DMS114 treated with DMSO at 0.1 percent for 48 hours (cell line): ENCODE measurements around the gene GRM4.
"Not testable (repeated sequence)": the region's sequence is repeated elsewhere in the genome, so short reads cannot be mapped to it uniquely, and the experiment has no call there.

Experiments
- DNase-seq: peaks from one replicate; lab custom pipeline; 2025; ENCODE audit not compliant: unreplicated experiment; lab: John Stamatoyannopoulos, UW

GRM4 gene

DNA sequence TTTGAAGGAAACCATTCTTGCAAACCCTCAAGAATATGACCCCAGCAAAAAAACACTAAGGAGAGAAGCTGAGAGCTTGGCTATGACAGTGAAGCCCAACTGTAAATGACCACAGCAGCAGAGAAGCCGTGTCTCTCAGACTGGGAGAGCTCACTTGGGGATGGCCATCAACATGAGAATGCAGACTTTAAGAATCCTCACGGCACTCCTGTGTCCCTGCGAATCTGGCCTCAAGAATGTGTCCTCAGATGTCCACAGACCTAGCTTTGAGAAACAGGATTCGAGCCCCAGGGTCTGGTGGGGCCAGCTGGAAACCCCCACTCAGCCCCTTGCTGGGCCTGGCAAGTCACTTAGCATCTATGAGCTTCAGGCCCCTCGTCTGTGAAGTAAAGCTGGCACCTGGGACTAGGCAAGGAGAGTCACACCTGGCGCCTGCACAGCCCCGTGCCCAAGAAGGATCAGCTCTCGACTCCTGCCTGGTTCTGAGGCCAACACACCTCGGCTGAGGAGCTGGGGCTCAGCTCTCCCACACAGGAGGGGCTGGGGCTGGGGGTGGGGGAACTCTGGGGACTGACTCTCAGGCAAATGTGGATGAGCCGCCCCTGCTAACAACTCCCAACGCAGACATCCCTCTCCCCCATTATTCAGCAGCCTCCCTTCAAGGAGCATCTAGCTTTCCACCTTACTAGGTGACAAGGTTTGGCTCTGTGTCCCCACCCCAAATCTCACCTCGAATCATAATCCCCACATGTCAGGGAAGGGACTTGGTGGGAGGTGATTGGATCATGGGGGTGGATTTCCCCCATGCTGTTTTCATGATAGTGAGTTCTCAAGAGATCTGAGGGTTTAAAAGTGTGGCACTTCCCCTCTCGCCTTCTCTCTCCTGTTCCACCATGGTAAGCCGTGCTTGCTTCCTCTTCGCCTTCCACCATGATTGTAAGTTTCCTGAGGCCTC is 97.7 kb downstream of the GRM4 start:
- DNase-seq = no peak

DNA sequence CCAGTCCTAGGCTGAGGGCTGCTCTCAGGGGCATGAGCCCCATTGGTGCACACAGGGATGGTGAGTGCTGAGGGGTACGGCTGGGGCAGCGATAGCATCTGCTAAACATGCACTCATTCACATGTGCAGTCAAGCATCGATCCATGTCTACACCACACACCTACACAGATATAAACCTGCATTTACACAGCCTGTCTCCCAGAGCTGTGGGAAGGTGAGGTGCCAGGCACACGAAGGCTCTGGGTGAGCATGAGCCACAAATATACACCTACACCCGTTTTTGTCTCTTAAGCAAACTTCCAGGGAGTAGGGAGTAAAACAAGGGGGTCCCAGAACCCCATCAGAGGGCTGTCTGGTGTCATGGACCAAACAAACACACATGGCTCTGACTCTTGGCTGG is 99.3 kb downstream of the GRM4 start:
- DNase-seq = no peak

DNA sequence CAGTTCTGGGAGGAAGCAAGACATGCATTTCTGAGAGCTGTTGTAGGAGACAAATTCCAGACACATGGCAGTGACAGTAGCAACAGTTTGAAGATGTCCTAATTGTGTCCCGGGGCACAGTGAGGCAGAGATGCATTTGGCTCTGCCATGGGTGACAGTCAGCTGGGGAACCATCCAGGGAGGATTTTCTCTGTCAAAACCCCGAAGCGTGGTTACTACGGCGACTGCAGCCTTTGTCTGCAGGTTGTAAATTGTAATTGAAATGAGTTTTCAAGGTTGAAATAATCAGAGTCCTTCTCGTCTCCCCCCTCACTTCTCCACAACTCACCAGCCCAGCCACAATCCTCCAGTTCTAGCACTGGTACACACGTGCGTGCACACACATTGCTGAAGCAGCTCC is 100.1 kb downstream of the GRM4 start:
- DNase-seq = no peak

DNA sequence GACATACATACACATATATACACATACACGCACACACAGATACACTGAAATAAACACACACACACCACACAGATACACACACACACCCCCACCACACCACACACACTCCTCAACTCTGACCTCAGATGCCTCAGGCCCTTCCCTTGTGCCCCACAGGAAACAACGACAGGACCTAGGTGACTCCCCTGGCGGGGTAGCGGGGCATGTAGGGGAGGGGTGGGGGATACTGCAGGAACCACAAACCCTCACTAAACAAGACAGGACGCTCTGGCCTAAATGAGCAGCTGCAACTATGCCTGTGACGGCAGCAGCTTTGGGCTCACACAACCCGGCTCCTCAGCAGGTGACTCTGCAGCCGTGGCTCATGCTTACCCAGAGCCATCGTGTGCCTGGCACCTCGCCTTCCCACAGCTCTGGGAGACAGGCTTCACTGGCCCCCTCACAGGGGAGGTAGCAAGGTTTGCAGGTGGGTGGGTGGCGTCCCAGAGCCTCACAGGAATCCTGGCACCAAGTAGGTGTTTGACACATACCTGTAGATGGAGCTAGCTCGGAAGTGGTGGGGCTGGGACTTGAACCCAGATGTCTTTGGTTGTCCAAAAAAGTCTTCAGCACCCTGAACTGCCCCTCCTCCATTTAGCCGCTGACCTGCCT is 100.8 kb downstream of the GRM4 start:
- DNase-seq = no peak

DNA sequence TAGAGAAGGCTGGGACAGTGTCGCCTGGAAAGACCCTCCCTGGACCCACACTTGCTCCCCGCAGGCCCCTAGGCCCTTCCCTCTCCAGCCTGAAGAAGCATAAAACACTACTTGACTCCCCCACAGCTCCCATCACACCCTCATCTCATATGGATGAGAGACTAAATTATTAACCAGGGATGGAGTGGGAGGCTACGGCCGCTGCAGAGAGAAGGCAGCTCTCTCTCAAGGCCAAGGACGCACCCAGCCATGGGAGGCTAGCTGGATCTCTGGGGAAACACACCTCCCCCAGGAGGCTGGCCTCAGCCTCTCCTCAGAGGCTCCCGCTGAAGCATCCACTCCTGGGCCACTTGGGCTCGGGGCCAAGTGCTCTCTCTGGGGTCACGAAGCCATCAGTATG is 102.5 kb downstream of the GRM4 start:
- no peak for DNase-seq

DNA sequence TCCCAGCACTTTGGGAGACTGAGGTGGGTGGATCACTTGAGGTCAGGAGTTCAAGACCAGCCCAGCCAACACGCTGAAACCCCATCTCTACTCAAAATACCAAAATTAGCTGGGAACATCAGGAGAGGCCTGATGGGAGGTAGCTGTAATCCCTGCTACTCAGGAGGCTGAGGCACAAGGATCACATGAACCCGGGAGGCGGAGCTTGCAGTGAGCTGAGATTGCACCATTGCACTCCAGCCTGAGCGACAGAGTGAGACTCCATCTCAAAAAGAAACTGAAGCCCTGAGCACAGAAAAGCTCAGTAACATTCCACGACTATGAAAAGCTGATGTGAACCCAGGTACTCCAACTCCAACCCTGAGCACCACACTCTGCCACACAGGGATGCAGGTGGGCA is 103.9 kb downstream of the GRM4 start:
- DNase-seq = not testable (repeated sequence)

DNA sequence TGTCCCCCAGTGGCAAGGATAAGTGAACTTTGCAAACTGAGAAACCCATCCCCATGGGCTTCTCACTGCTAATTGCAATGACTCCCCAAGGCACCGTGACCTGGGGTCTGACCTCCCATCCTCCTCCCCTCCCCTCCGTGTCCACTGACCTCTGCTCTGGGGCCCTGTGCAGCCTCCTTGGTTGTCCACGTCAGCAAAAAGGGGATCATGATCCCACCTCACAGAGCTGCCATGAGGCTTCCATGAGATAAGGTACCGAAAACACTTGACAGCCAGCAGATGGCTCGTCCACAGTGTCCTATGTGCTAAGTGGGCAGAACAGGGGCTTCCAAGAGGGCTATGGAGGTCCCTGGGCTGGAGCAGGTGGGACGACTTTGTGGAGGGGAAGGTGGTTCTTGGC is 104.5 kb downstream of the GRM4 start:
- no peak for DNase-seq

DNA sequence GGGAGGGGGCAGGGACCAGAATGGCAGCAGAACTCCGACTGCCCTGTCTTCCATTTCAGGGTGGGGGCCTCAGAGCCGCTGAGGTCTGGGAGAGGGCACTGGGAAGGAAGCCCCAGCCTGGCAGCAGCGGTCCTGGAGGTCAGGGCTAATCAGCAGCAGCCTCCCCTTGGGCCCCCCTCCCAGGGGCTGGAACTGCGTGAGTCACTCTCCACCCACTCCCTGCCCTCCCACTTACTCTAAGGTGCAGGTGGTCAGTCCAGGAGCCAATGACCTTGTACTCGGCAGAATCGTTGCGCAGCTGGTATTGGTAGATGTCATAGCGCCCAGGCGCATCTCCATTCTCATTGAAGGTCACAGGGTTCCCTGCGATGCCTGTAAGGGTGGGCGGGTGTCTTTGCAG is 105.9 kb downstream of the GRM4 start:
- DNase-seq = no peak

DNA sequence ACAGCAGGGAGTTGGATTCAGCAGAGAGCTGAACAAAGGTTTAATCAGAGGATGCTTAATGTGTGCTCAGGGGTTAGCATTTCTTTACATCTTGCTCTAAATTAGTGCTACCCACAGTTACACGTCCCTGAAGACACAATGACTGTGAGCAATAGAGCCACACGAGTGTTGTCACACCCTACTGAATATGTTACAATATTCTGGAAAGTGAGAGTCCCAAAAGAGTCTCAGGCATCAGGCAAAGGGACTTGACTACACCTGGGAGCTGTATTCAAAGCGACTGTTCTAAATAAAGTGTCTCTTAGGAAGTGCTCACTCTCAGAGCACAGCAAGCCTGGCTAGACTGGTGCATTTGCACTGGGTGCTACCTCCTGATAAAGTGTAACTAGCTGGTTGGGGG is 108.7 kb downstream of the GRM4 start:
- no peak for DNase-seq

DNA sequence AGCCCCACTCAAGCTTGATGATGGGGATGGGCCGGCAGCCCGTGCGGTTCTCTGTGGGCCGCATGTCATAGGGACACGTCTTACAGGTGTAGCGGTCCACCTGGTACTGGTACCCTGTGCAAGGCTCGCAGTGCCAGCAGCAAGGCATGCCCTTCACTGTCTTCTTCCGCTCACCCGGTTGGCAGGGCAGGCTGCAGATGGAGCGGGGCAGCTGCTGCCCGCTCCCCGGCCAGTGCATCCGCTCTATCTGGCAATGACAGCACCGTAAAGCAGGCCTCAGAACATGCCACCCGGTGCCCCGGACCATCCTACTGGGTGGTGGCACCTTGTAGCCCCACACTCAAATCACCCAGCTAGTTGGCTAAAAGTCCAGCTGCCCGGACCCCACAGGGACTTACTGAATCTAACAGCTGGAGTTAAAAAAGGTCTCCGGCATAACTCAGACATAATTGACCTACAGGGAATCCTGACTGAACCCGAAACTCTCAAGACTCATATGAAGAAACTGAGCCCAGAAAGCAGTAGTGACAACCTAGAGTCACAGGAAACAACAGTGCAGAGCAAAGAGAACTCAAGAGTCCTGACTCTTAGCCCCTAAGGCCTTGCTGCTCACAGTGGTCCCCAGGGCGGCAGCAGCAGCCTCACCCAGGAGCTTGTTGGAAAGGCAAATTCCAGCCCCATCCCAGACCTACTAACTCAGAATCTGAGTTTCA is 109.4 kb downstream of the GRM4 start:
- DNase-seq = no peak

DNA sequence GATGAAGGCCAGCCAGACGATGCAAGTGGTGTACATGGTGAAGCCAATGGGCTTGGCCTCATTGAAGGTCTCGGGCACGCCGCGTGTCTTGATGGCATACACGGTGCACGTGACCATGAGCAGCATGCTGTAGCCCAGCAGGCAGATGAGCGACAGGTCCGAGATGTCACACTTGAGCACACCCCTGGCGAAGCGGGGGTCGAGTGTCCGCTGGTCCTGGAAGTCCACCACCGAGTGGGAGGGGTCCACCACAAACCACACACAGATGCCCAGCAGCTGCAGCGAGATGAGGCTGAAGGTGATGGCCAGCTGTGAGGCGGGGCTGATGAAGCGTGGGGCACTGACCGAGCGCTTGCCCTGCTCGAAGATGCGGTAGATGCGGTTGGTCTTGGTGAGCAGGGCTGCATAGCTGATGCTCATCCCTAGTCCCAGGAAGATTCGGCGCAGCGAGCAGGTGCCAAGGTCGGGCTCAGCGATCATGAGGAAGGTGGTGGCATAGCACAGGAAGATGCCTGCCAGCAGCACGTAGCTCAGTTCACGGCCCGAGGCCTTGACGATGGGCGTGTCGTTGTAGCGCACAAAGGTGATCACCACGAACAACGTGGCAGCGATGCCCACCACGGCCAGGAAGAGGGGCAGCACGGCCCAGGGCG is 110.1 kb downstream of the GRM4 start:
- DNase-seq = no peak

DNA sequence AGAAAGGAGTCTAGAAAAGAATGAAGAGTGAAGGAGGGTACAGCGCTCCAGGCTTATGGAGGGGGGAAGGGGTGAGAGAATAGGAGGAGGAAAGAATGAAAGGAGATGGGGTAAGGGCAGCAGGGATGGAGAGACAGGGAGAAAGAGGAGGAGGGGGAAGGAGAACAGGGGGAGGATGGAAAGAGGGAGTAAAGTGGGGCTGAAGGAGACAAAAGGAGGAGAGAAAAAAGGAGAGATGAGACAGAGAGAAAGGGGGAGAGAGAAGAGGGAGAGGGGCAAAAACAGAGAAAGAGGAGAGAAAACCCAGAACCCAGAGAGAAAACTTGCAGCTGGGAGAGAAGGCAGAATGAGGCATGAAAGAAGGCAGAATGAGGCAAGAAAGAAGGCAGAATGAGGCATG is 110.7 kb downstream of the GRM4 start:
- no peak for DNase-seq

DNA sequence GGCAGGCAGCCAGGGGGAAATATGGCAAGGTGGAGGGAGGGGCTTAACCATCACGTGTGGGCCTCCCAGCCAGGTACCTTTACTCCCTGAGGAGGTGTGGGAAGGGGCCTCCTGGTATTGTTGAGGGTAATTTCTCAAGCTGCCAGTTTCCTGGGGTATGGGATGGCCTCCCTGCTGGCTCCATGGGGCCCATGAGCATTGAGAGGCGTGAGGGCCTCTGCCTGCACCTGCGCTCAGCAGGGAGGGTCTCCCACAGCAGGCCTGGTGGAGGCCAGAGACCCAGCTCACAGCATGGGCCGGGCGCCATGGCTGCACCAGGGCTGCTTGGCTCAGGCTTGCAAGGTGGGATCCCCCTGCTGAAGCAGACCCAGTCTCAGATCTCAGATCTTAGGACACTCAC is 113.0 kb downstream of the GRM4 start:
- no peak for DNase-seq

DNA sequence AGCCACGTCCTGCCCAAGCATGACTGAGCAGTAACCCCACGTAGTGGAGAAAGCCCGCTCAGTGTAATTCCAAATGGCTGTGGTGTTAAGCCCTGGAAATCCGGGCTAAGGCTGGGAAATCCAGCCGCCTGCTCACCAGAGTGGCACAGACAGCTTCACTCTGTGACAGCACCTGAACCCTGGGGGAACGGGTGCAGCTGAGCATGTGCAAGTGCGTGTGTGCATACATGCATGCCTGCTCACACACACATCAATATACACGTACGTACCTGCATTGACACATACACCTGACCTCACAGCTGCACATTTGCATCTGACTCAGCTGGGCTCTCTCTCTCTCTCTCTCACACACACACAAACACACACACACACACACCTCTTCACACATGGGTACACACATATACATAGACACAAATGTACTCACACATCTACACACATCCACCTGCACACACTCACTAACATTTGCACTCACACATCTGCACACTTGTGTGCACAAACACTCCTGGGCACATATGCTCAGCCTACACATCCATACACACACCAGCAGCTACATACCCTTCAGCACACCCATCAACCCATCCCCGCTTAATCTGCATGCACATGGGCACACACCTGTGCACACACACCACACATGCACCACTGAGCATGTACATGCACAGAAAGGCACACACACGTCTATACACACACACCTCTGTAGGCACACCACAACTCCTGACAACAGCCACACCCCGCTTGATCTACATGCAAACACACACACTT is 114.1 kb downstream of the GRM4 start:
- DNase-seq = no peak

DNA sequence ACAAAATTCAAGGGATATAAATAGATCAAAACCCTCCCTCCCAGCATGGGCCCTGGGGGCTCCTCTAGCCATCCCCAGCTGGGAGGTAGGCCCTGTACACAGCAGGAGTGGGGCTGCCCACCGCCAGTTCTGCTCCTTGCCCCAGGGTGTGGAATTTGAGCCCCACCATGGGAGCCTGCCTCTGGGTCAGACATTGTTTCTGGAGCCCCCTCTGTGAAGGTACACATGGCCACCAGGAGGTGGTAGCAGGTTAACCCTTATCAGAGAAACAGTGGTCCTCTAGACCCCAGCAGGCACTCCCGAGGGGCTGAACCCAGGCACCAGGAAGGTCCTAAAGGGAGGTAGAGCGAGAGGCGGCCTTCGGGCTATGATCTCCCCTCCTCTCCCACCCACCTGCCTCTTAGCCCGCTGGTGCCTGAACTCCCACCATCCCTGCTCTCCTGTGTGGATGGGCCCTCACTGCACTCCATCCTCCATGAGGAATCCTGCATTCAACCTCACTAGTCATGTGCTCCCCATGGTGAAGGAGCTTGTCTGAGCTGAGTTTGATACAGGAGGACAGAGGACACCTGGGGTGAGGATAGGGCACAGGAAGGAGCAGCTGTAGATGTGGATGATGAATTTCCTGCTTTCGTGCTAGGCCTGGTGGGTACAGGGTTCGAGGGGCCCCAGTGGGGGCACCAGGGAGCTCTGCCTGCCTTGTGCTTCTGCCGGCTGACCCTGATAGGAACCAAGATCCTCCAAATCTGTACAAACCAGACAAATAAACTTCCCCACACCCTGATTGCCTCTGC is 114.9 kb downstream of the GRM4 start:
- DNase-seq = no peak

DNA sequence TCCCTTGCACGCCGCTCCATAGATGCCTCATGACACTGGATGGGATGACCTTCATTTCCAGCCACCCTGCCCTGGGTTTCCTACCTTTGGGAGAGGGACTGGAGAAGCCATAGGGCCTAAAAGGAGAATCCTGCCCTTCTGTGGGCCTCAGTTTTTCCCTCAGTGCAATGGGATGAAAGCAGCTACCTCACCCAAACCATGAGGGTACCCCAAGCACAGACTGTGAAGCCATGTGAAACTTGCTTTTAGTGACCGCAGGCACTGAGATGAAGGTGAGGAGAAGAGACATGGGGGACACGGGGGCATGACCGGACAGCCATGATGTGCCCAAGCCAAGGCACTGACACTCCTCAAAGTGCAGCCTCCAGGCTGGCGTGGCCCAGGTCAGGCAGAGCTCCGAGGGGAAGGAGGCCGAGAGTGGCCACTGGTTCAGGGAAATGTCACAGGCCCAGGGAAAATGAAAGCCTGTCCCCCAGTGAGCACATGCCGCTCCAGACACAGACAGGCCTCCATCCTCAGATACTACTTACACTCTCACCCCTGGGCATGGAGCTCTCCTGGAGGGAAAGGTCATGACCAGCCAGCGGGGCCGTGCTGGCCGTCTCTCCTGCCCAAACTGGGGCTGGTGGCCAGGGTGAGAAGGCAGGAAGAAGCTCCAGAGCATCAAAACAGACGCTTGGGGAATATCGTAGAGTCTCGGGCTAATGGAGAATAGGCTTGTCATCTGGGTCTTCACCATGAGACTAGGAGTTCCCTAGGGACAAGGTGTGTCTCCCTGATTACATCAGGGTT is 116.2 kb downstream of the GRM4 start:
- DNase-seq = no peak

DNA sequence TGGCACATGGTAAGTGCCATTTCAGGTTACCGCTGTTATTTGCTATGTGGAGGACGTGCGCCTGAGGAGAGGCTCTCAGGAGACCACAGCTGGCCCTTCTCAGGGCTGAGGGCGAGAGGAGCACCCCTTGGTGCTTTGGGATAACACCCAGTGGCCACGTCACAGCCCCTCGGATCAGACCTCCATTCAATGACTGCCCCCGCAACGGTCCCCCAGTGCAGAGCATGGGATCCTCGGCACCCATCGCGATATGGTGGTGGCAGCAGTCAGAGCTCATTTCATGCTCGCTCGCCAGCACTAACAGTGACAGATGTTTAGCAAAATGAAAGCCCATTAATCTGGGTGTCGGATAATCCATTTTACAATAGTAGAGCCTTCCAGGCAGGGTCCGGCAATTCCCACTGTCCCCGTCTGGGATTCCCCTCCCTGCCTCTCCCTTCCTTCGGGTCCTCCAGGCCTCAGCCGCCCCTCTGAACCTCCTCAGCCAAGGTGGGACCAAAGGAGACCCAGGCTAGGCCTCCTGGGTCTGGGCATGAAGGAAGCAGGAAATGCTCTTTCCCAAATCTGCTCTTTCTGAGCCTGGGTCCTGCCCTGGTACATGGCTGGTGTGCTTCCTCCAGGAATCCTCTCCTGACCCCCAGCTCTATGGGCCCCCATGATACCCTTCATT is 117.1 kb downstream of the GRM4 start:
- DNase-seq = no peak

DNA sequence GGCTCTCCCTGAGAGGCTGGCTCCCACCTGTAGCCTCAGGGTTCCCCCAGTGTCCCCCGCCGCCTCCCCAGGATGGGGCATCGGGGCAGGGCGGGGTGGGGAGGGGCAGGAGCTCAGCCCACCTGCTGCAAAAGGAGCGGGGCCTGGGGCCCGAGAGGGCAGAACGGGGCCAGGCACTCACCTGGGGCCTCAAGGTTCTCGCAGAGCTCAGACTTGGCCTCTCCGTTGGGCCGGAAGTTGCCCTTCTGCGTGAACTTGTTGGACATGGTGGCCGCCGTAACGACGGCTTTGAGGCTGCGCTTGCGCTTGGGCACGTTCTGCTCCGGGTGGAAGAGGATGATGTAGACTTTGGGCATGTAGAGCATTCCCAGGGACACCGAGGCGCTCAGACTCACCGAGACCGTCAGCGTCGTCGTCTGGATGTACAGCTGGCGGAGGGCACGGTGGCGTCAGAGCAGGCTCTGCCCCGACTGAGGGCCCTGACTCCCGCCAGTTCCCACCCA is 117.9 kb downstream of the GRM4 start:
- no peak for DNase-seq
